NB4 (cell line): ENCODE results near the gene CLOCK.
A peak's percentile ranks its signal among the peaks of the same experiment; 100 is the strongest.

Source experiments
- DNase-seq: peaks from one replicate; pipeline ENCODE4 v3.0.0; 2010; ENCODE audit warnings: low read depth
- H3K4me3 ChIP-seq: one replicate; pipeline ENCODE4 v1.5.1; 2011; ENCODE audit warnings: mild to moderate bottlenecking, low read depth, low read length, moderate library complexity
- MYC ChIP-seq: IDR thresholded peaks from 2 replicates; pipeline ENCODE4 v1.6.1; 2011; ENCODE audit warnings: low read depth, low read length
- POLR2A ChIP-seq: IDR thresholded peaks from 2 replicates; pipeline ENCODE4 v1.6.1; 2011; ENCODE audit warnings: mild to moderate bottlenecking; ENCODE audit not compliant: insufficient read length; ENCODE audit errors: extremely low read depth
- TF ChIP-seq, protein P1 (sequence below): IDR thresholded peaks from 2 replicates; pipeline ENCODE4 v1.6.1; 2011; ENCODE audit warnings: low read depth, low read length
- TF ChIP-seq, protein P2 (sequence below): IDR thresholded peaks from one replicate; pipeline ENCODE4 v1.5.1; 2012; ENCODE audit warnings: low read depth, low read length

Gene CLOCK

GRCh38 chr4:55509266-55509665 lies 37.4 kb downstream of the CLOCK start:
- no peak overlapping the region for H3K4me3 ChIP-seq
- DNase-seq, result no peak
- TF ChIP-seq, protein P1, sequence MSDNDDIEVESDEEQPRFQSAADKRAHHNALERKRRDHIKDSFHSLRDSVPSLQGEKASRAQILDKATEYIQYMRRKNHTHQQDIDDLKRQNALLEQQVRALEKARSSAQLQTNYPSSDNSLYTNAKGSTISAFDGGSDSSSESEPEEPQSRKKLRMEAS, result no peak
- no peak for TF ChIP-seq MYC

GRCh38 chr4:55507612-55508011 lies 39.1 kb downstream of the CLOCK start:
- H3K4me3 ChIP-seq, result no peak overlapping the region
- no peak for DNase-seq
- no peak for TF ChIP-seq MYC
- no peak for TF ChIP-seq POLR2A
- TF ChIP-seq, protein P2, sequence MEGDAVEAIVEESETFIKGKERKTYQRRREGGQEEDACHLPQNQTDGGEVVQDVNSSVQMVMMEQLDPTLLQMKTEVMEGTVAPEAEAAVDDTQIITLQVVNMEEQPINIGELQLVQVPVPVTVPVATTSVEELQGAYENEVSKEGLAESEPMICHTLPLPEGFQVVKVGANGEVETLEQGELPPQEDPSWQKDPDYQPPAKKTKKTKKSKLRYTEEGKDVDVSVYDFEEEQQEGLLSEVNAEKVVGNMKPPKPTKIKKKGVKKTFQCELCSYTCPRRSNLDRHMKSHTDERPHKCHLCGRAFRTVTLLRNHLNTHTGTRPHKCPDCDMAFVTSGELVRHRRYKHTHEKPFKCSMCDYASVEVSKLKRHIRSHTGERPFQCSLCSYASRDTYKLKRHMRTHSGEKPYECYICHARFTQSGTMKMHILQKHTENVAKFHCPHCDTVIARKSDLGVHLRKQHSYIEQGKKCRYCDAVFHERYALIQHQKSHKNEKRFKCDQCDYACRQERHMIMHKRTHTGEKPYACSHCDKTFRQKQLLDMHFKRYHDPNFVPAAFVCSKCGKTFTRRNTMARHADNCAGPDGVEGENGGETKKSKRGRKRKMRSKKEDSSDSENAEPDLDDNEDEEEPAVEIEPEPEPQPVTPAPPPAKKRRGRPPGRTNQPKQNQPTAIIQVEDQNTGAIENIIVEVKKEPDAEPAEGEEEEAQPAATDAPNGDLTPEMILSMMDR, result no peak
- TF ChIP-seq, protein P1, result no peak

GRCh38 chr4:55503169-55503568 lies 43.5 kb downstream of the CLOCK start:
- TF ChIP-seq, protein P2, result no peak
- no peak for TF ChIP-seq MYC
- TF ChIP-seq, protein P1, result no peak
- TF ChIP-seq POLR2A, result no peak
- DNase-seq, result peak; percentile 12
- no peak overlapping the region for H3K4me3 ChIP-seq

GRCh38 chr4:55500072-55500471 lies 46.6 kb downstream of the CLOCK start:
- TF ChIP-seq, protein P2, result no peak
- TF ChIP-seq, protein P1, result no peak
- TF ChIP-seq MYC (no peak), POLR2A (no peak)
- DNase-seq, result no peak
- no peak overlapping the region for H3K4me3 ChIP-seq

- no peak overlapping the region for H3K4me3 ChIP-seq
- no peak for DNase-seq
- TF ChIP-seq, protein P2, result no peak
- TF ChIP-seq, protein P1, result no peak
- TF ChIP-seq POLR2A (no peak), MYC (no peak)
Observed at GRCh38 chr4:55499495-55499894, 47.2 kb downstream of the CLOCK start.

DNA sequence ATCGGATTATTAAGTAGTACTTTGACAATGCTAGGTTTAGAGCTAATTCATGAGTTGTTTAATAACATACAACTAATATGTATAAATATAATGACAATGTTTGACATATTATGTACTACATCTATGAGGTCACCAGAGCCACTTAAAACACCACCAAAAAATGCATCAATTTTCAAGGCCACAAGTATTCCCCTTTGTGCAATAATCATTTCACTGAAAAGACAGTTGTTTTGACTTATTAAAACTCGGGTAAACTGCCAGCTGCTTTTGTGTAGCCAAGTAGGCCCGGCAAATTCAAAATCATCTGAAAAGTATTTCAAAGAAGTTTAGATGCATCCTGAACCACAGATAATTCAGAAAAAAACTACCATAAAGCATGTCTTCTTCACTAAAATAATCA lies 48.7 kb downstream of the CLOCK start:
- TF ChIP-seq POLR2A, result no peak
- TF ChIP-seq, protein P1, result no peak
- TF ChIP-seq, protein P2, result no peak
- no peak for TF ChIP-seq MYC
- no peak overlapping the region for H3K4me3 ChIP-seq
- no peak for DNase-seq
